ENCODE measurements around the gene NRG2. TPM values are rescaled to one million over a fixed set of nuclear protein-coding genes. Genes with fewer than 3 reads are reported as not detected.

NRG2 gene
- total RNA-seq, 3 donors from 2014 or later (not counting 1 experiment from before 2014, with no cell fraction given), result 0.21 to 0.50 (median 0.40) TPM

- H3K9me3 Mint-ChIP-seq, result no peaks in the 10 kb centered on the region
- TF ChIP-seq, protein P1, sequence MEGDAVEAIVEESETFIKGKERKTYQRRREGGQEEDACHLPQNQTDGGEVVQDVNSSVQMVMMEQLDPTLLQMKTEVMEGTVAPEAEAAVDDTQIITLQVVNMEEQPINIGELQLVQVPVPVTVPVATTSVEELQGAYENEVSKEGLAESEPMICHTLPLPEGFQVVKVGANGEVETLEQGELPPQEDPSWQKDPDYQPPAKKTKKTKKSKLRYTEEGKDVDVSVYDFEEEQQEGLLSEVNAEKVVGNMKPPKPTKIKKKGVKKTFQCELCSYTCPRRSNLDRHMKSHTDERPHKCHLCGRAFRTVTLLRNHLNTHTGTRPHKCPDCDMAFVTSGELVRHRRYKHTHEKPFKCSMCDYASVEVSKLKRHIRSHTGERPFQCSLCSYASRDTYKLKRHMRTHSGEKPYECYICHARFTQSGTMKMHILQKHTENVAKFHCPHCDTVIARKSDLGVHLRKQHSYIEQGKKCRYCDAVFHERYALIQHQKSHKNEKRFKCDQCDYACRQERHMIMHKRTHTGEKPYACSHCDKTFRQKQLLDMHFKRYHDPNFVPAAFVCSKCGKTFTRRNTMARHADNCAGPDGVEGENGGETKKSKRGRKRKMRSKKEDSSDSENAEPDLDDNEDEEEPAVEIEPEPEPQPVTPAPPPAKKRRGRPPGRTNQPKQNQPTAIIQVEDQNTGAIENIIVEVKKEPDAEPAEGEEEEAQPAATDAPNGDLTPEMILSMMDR (IDR thresholded peaks at IDR 0.05), result no peak
- no peaks in the 10 kb centered on the region for H3K9me3 ChIP-seq (ENCODE audit: control insufficient read depth, insufficient read depth, low read length)
- ATAC-seq (no peak), DNase-seq (no peak)
- H3K27ac Mint-ChIP-seq, result no peak overlapping the region
- H3K4me1 ChIP-seq (ENCODE audit: control insufficient read depth, insufficient read depth, low read length), result peaks cover 12% of the 10 kb centered on the region
- H3K4me1 Mint-ChIP-seq, result peaks cover 0 to 6% of the 10 kb centered on the region in 2 donors
- 75% methylated on average over 9 of the region's 9 CpGs for WGBS (ENCODE audit: insufficient coverage)
- peaks cover 58 to 65% of the 10 kb centered on the region in 2 donors for H3K27me3 Mint-ChIP-seq (ENCODE audit: low read depth in 2 of 2)
- no peak overlapping the region for H3K4me3 Mint-ChIP-seq
- H3K4me3 ChIP-seq (ENCODE audit: low read length), result no peak overlapping the region
- H3K36me3 Mint-ChIP-seq, result no peaks in the 10 kb centered on the region
- no peaks in the 10 kb centered on the region for H3K36me3 ChIP-seq (ENCODE audit: control insufficient read depth, insufficient read depth, low read length)
- H3K27me3 ChIP-seq (ENCODE audit: control insufficient read depth, insufficient read depth, low read length), result peaks cover 40% of the 10 kb centered on the region
- intact Hi-C loops (cut with micrococcal nuclease), result no loop called here
- no peak overlapping the region for H3K27ac ChIP-seq (ENCODE audit: low read length)
Measured at GRCh38 chr5:139797856-139798510, 245.1 kb downstream of the NRG2 start.

- Histone ChIP-seq H3K27ac (ENCODE audit: low read length) (no peak overlapping the region), H3K36me3 (ENCODE audit: control insufficient read depth, insufficient read depth, low read length) (no peaks in the 10 kb centered on the region), H3K9me3 (ENCODE audit: control insufficient read depth, insufficient read depth, low read length) (no peaks in the 10 kb centered on the region), H3K27me3 (ENCODE audit: control insufficient read depth, insufficient read depth, low read length) (peaks cover 41% of the 10 kb centered on the region), H3K4me1 (ENCODE audit: control insufficient read depth, insufficient read depth, low read length) (peaks cover 12% of the 10 kb centered on the region), H3K4me3 (ENCODE audit: low read length) (no peak overlapping the region)
- TF ChIP-seq, protein P1 (IDR thresholded peaks at IDR 0.05), result no peak
- no peak for DNase-seq
- Mint-ChIP-seq H3K27me3 (ENCODE audit: low read depth in 2 of 2) (peaks cover 58 to 71% of the 10 kb centered on the region in 2 donors), H3K27ac (no peak overlapping the region), H3K9me3 (no peaks in the 10 kb centered on the region), H3K4me3 (no peak overlapping the region), H3K4me1 (peaks cover 0 to 6% of the 10 kb centered on the region in 2 donors), H3K36me3 (no peaks in the 10 kb centered on the region)
- WGBS (ENCODE audit: insufficient coverage), result 68% methylated on average over 3 of the region's 3 CpGs
- intact Hi-C loops (cut with micrococcal nuclease), result no loop called here
- no peak for ATAC-seq
Measured at GRCh38 chr5:139797335-139797734, 245.8 kb downstream of the NRG2 start.

Other genes starting within 250 kb of the NRG2 start
- 1 to 10 TPM; 1.3 to 2.5 (median 1.3) TPM for gene PSD2, start 247.5 kb downstream of the NRG2 start, total RNA-seq
- 10 to 100 TPM in 1 of 3 donors, 1 to 10 TPM in 2; 8.1 to 12.0 (median 9.8) TPM for gene PURA, start 70.8 kb upstream of the NRG2 start, total RNA-seq
- 1 to 10 TPM; 2.2 to 4.0 (median 4.0) TPM for gene IGIP, start 82.6 kb upstream of the NRG2 start, total RNA-seq
- 1 to 10 TPM; 3.9 to 4.9 (median 4.2) TPM for gene CYSTM1, start 131.9 kb upstream of the NRG2 start, total RNA-seq